KOPT-K1 (cell line): Measurements from ENCODE around the gene PACRG.

Source experiments
- H3K27ac ChIP-seq: fragments of 200-600 bp; sonication (generic); 2 replicates; pipeline ENCODE4 v1.5.1; 2016; ENCODE audit warnings: antibody characterized with exemption, mild to moderate bottlenecking, low read depth, low read length; ENCODE audit not compliant: poor library complexity, severe bottlenecking
- H3K36me3 ChIP-seq: fragments of 200-600 bp; sonication (generic); 2 replicates; pipeline ENCODE4 v1.5.1; 2017; ENCODE audit warnings: antibody characterized with exemption, mild to moderate bottlenecking, low read length, moderate library complexity; ENCODE audit not compliant: insufficient read depth
- H3K9me3 ChIP-seq: fragments of 200-600 bp; sonication (generic); 2 replicates; pipeline ENCODE4 v1.5.1; 2017; ENCODE audit warnings: antibody characterized with exemption, low read length, mild to moderate bottlenecking; ENCODE audit not compliant: insufficient read depth, poor library complexity, severe bottlenecking

PACRG gene

DNA sequence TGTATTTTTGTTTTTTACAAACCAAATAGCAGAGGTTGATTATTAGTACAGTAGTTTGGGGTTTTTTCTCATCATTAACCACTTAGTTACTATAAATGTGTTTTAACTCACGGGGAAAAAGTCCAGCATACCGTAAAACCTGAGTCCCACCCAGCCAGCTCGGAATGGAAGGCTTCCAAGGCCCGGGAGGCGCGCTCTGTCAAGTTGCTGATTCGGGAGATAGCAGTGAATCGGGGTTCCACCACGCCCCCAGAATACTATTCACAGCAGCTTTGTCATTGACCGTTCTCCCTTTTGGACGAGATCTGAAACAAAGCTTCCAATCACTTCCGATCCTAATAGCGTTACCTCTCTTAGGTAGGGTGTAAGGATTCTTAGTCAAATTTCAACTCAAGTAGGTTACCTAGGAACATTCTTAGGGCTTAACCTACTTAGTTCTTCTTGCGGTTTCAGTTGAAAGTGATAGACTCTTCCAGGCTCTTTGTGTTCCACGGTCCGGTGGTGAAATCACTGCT, 453.9 kb downstream of the PACRG start:
- Histone ChIP-seq H3K36me3 (no peaks in the 10 kb centered on the region), H3K9me3 (no peaks in the 10 kb centered on the region), H3K27ac (no peak overlapping the region)

DNA sequence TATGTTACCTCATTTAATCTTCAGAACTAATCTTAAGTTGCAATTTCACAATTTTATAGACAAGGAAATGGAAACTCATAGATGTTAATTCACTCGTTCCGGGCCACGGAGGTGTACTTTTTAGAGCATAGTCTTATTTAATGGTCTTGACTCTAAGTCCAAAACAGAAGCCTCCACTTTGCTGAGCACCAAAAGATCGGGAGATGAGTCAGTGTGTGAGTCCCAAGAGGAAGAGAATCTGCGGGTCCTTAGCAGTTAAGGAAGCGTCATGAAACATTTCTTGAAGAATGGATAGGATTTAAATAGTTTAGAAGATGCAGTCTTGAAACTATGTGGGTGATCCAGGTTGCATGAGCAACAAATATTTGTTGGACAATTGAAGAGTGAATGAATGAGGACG, 454.9 kb downstream of the PACRG start:
- Histone ChIP-seq H3K9me3 (no peaks in the 10 kb centered on the region), H3K36me3 (no peaks in the 10 kb centered on the region), H3K27ac (no peak overlapping the region)

DNA sequence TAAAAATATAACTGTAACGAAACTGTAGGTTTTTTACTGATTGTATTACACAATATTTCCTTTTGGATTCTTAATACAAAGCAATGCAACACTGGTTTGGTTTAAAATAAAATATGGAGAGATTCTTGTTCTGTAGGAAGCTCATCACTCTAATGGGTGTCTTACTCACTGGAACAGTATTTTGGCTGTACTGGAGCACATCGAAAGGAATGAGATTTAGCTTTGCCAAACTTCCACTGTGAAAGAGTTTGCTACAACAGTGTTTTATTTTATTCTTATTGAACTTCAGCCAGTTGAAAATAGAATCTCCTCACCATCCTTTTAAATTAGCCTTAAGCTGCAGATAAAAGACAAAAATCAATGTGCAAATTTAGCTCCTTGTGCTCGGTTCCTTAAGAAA, 456.0 kb downstream of the PACRG start:
- Histone ChIP-seq H3K36me3 (no peaks in the 10 kb centered on the region), H3K27ac (no peak overlapping the region), H3K9me3 (no peaks in the 10 kb centered on the region)

DNA sequence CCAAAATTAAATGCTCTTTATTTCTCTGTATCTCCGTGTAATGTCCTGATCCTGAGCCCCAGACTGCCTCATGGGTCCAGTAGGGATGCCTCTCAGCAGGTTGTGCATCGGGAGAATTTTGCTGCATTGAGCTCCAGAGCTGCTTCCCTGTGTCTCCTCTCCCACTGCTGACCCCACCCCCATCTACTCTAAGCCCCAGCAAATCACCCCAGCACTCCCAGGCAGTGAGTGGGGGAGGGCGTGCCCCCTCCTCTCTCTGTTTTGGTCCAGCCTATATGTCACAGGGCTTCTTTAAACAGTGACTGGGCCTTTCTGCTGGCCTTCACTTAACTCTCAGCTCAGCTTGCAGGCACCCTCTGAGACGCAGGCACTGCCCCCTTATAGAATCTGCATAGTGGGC, 458.0 kb downstream of the PACRG start:
- no peaks in the 10 kb centered on the region for H3K9me3 ChIP-seq
- no peaks in the 10 kb centered on the region for H3K36me3 ChIP-seq
- H3K27ac ChIP-seq = no peak overlapping the region

DNA sequence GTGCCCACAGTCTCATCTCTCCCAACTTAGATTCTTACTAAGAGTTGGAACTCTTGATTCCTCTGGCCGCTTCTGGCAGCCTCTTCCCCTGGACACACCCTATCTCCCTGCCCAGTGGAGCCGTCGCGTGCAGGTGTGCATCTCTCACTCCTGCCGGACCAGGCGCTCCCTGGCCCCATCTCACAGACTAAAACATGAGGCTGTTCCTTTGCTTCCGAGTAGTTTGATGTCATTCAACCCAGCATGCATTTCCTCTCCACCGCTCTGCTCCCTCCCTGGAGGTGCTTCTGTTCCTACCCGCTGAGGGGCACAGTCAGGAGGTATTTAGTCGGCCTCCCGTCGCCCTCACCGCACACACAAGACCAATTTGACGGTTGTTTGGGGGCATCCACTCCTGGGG, 458.8 kb downstream of the PACRG start:
- Histone ChIP-seq H3K9me3 (no peaks in the 10 kb centered on the region), H3K36me3 (no peaks in the 10 kb centered on the region), H3K27ac (no peak overlapping the region)

DNA sequence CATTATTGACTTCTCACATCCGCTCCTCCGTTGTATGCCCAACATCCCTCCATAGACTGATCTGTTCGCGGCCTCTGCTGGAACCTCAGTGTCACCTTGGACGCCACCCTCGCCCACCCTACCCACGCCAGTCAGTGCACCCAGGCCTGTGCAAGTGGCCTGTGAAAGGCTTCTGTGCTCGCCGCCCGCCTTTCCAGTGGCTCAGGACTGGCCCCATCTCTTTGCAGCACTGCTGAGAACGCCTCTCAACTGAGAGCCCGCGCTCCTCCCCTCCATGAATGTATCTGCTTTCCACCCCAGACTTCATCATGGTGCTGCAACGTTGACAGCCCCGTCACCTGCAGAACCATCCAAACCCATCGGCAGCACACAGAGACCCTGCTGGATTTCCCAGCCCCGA, 459.4 kb downstream of the PACRG start:
- no peaks in the 10 kb centered on the region for H3K9me3 ChIP-seq
- H3K36me3 ChIP-seq = no peaks in the 10 kb centered on the region
- H3K27ac ChIP-seq = no peak overlapping the region

DNA sequence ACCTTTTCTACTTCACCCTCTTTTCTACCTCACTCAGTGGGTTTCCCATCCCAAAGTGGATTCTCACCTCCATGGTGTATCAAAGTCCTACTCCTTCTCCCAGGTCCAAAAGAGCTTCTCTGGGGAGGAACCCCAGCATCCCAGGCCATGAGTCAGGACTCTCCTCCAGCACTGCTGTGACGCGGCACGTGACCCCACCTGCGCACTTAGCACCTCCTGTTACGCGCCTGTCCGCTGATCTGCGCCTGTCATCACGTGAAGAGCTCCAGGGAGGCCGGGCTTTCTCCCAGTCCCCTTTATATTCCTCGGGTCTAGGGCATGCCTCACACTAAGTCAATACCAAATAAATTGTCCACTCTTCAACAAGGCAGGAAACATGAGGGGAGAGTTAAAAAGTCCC, 459.8 kb downstream of the PACRG start:
- no peaks in the 10 kb centered on the region for H3K9me3 ChIP-seq
- H3K36me3 ChIP-seq = no peaks in the 10 kb centered on the region
- H3K27ac ChIP-seq = no peak overlapping the region

DNA sequence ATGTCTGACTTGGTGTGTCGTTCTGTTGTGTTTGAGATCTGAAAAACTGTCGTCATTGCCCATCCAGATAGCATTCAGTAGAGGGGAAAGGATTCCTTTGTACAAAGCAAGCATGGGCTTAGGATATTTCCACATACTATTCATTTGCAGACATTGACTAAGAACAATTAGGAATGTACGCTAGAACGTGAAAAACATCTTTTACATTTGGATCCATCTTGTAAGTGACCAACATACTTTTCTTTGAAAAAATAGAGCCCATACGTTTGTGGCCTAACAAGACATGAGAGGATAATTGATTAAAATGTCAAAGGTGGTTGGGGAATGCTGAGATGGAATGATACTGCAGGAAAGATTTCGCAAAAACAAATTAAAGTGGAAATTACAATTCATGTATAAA, 461.0 kb downstream of the PACRG start:
- Histone ChIP-seq H3K27ac (no peak overlapping the region), H3K9me3 (no peaks in the 10 kb centered on the region), H3K36me3 (no peaks in the 10 kb centered on the region)

DNA sequence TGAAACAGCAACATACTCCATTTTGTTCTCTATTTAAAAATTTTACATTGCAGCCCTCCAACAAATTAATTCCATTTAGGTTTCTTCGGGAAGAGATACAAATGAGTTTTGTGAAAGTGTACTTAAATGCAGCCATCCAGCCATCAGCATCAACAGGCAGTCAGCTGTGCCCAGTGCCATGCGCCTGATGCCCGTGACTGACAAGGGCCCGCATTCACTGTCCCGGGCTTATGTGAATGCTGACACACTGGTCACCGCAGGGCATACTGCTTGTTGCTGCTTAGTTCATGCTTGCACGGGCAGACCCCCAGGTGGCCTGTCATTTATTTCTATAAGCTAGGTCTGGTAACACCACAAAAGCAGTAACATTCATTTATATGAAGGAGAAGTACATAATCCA, 461.8 kb downstream of the PACRG start:
- Histone ChIP-seq H3K9me3 (no peaks in the 10 kb centered on the region), H3K27ac (no peak overlapping the region), H3K36me3 (no peaks in the 10 kb centered on the region)

DNA sequence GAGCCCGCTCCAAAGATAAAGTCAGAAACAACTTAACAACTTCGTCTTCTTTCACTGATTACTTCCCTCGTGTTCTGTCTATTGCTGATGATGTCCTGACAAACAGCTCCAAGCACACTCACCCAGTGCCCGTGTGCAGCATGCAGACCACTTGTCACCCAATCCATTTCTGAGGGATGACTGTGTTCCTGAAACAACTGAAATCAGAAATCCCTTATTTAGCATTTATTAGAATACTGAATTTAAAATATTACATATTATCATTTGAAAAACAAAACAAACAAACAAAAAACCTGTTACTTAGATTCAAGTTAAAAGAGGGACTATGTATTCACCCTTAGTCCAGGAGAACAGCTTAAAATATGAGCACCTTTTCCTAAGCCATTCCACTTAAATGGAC, 463.0 kb downstream of the PACRG start:
- Histone ChIP-seq H3K27ac (no peak overlapping the region), H3K36me3 (no peaks in the 10 kb centered on the region), H3K9me3 (no peaks in the 10 kb centered on the region)

DNA sequence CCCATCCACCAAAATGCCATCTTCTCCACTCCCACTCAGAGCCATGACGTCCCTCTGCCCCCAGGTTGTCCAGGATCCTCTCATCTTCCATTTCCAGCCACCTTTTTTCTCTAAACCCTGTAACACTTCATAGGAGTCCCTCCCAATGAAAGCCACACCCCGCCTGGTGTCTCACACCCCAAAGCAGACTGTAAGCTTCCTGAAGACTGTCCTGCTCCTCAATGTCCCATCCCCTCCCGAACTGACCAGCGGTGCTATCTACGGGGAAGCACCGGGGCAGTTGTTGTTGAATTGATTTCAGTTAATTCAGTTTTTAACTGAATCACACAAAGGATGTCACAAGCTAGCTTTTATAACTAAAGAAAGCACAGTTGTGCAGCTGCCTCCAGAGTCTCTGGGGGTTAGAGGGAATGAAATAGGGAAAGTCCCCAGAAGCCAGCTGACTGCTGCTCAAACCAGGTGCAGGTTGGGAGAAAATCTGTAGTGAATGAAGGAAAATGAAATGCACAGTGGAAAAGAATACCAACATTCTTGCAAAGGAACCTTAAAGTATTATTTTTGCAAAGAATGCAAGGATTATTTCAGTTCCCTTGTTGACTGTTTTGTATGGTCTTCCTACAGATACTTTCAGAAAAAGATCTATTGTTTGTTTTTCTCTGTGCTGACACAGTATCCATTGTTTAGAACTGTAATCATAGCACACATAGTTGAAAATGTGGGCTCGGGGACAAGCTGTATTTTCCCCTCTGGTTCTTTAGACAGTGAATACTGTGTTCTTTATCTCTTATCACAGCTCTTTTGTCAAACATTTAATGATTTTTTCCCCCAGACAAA, 464.1 kb downstream of the PACRG start:
- Histone ChIP-seq H3K36me3 (no peaks in the 10 kb centered on the region), H3K27ac (no peak overlapping the region), H3K9me3 (no peaks in the 10 kb centered on the region)

DNA sequence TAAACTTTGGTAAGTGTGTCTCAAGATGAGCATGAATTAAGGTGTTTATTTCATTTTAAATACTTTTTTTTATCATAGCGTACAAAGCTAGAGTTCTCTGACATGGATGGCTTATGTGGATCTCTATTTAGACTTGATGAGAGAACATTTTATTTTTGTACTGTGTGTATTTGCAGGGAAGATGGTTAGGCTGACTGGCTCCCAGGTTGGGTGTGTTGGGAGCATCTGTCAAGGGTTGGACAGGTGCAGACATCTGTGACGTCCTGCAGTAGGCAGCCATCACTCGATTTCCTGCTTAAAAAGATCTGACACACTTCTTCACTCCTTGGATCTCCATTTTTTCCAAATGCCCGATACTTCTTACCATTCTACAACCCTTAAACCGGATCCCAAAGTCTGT, 464.8 kb downstream of the PACRG start:
- Histone ChIP-seq H3K36me3 (no peaks in the 10 kb centered on the region), H3K9me3 (no peaks in the 10 kb centered on the region), H3K27ac (no peak overlapping the region)

DNA sequence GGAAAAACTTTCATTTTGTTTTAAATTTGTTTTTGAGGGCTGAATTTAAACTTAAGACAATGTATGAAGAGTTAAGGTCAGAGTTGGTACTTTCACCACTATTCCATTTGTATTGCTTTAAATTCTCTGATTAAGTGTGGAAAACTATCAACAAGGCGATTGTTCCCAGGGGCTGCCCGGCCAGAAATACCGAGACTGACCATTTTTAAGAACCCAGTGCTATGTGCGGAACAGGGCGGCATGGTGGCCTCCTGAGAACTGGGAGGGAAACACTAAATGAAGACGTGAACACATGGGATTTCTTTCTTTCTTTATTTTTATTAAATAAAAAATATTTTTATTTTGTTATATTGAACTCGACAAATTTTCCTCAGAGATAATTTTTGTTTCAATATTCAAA, 465.6 kb downstream of the PACRG start:
- H3K27ac ChIP-seq = no peak overlapping the region
- no peaks in the 10 kb centered on the region for H3K9me3 ChIP-seq
- no peaks in the 10 kb centered on the region for H3K36me3 ChIP-seq

DNA sequence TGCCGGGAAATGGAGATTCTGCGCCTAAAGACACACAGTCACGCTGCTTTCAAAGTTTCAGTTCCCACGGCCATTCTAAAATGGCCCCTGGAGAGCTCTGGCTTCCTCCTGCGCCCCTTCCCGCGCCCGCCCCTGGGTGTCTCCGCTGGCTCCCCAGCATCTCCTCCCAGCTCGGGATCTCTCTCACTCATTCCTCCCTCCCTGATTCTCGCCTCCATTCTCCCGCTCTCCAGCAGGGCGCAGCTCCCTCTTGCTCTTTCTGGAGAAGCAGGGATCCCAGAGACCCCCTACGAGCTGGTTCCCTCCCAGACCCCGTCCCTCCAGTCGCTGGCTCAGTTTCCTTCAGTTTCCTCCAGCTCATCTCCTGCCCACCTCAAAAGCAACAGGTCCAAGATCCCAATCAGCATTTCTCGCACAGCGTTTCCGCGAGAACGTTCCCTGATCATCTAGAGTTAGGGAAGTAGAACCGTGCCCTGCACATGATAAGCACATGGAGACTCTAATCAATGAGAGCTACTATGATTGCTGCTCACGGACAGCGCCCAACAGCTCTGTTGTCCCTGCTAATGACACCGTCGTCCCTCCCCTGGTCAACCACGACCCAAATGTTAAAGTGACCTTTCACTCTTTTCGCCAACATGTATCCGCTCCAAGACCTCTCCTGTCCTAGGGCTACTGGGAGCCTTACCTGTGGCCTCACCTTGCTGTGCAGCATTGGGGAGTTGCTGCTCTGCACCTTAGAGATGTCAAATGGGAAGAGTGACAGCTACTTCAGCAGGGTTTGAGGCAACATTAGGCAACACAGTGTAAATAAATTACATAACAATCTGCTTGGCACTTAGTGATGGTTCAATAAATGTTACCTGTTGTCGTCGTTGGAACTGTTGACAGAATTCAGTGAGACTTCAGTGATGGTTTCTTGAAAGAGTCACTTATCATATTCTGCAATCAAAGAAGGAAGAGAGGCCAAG, 468.2 kb downstream of the PACRG start:
- Histone ChIP-seq H3K27ac (no peak overlapping the region), H3K36me3 (no peaks in the 10 kb centered on the region), H3K9me3 (no peaks in the 10 kb centered on the region)

DNA sequence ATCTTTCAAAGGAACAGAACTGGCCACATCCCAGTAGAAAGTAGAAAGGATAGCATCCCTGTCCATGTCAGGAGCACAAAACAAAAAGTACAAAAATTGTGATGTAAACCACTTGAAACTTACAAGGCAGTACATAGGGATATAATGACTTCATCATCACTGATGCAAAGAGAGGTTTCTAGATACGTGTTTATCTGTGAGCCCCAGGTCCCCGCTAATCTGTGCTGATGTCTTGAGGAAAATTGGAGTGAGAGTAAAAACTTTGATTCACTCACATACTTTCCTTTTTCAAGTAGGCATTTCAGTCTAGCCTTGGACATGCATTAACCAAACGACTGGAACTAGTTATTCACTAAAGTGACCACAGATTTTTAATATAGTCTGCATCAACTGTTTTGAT, 470.1 kb downstream of the PACRG start:
- no peaks in the 10 kb centered on the region for H3K36me3 ChIP-seq
- H3K27ac ChIP-seq = no peak overlapping the region

More for the DNA sequence above, 470.1 kb downstream of the PACRG start:
- no peaks in the 10 kb centered on the region for H3K9me3 ChIP-seq
